DOHH2 (cell line): Measurements from ENCODE around the gene CELF5.

Experiments
- H3F3A ChIP-seq: fragments of 200-600 bp; sonication (generic), shearing (Covaris generic); 2 replicates; pipeline ENCODE4 v1.6.0; 2016; ENCODE audit warnings: antibody characterized with exemption, mild to moderate bottlenecking; ENCODE audit not compliant: control insufficient read depth, insufficient read depth
- H3K27ac ChIP-seq: fragments of 200-600 bp; sonication (generic); 2 replicates; pipeline ENCODE4 v1.5.1; 2014; ENCODE audit warnings: low read depth, mild to moderate bottlenecking, low read length, moderate library complexity
- H3K27me3 ChIP-seq: fragments of 200-600 bp; sonication (generic); 2 replicates; pipeline ENCODE4 v1.6.1; 2014; ENCODE audit warnings: mild to moderate bottlenecking, low read length, mixed read lengths; ENCODE audit not compliant: control insufficient read depth
- H3K36me3 ChIP-seq: fragments of 200-600 bp; sonication (generic); 2 replicates; pipeline ENCODE4 v1.6.1; 2014; ENCODE audit warnings: mild to moderate bottlenecking, low read length, moderate library complexity, mixed read lengths; ENCODE audit not compliant: control insufficient read depth
- H3K4me1 ChIP-seq: fragments of 200-600 bp; sonication (generic); 2 replicates; pipeline ENCODE4 v1.6.1; 2014; ENCODE audit warnings: mild to moderate bottlenecking, low read length, mixed read lengths; ENCODE audit not compliant: control insufficient read depth
- H3K4me2 ChIP-seq: fragments of 200-600 bp; sonication (generic); 2 replicates; pipeline ENCODE4 v1.6.0; 2014; ENCODE audit warnings: mild to moderate bottlenecking, low read length, moderate library complexity
- H3K4me3 ChIP-seq: fragments of 200-600 bp; sonication (generic); 2 replicates; pipeline ENCODE4 v1.5.1; 2014; ENCODE audit warnings: mild to moderate bottlenecking, low read length, mixed read lengths
- H3K79me2 ChIP-seq: fragments of 200-600 bp; sonication (generic); 2 replicates; pipeline ENCODE4 v1.6.1; 2014; ENCODE audit warnings: mild to moderate bottlenecking, low read length, mixed read lengths; ENCODE audit not compliant: control insufficient read depth
- H3K9me2 ChIP-seq: fragments of 200-600 bp; sonication (generic); replicated peaks from 2 replicates; pipeline ENCODE4 v1.6.1; 2014; ENCODE audit warnings: mild to moderate bottlenecking, low read length, mixed read lengths; ENCODE audit not compliant: control insufficient read depth
- H3K9me3 ChIP-seq: fragments of 200-600 bp; sonication (generic); 2 replicates; pipeline ENCODE4 v1.6.1; 2014; ENCODE audit warnings: antibody characterized with exemption, low read length, mixed read lengths; ENCODE audit not compliant: control insufficient read depth, insufficient read depth
- H4K20me1 ChIP-seq: fragments of 200-600 bp; sonication (generic); 2 replicates; pipeline ENCODE4 v1.6.0; 2014; ENCODE audit warnings: low read depth, mild to moderate bottlenecking, antibody characterized with exemption, low read length, moderate library complexity; ENCODE audit not compliant: control insufficient read depth, insufficient read depth
- CTCF ChIP-seq: fragments of 200-600 bp; sonication (generic); IDR thresholded peaks from one replicate; pipeline ENCODE4 v1.5.1; 2014; ENCODE audit warnings: antibody characterized with exemption, mild to moderate bottlenecking, low read depth, low read length; ENCODE audit not compliant: poor library complexity, severe bottlenecking
- EZH2phosphoT487 ChIP-seq: fragments of 200-600 bp; sonication (generic); IDR thresholded peaks from 2 replicates; pipeline ENCODE4 v1.6.1; 2017; ENCODE audit warnings: borderline replicate concordance, mild to moderate bottlenecking, antibody characterized with exemption, low read length, moderate library complexity, mixed read lengths

The CELF5 gene

GRCh38 chr19:3224346-3225168 is at the start of gene CELF5:
CELF5 (plus strand) TSS chr19:3224661; CDS start chr19:3224740, 79 bp downstream.
- TF ChIP-seq CTCF (peak; percentile 36), EZH2phosphoT487 (no peak)
- peak within 1 kb of the TSS; percentile 41; the same call in 1 of the 2 replicates for H3K4me3 ChIP-seq
- no peaks in the 10 kb centered on the region for H3K9me3 ChIP-seq
- peaks cover 21% of the 10 kb centered on the region for H3K27me3 ChIP-seq
- H3K4me2 ChIP-seq, result peak within 1 kb of the TSS; percentile 53; the same call in 1 of the 2 replicates
- H3K36me3 ChIP-seq, result no peaks in the 10 kb centered on the region
- H3K9me2 ChIP-seq, result no peaks in the 10 kb centered on the region
- no peaks in the 10 kb centered on the region; the same call in 1 of the 2 replicates for H4K20me1 ChIP-seq
- no peak within 1 kb of the TSS for H3K27ac ChIP-seq
- peaks cover 10% of the 10 kb centered on the region for H3K4me1 ChIP-seq
- H3K79me2 ChIP-seq, result no peaks in the 10 kb centered on the region
- peaks cover 3% of the 10 kb centered on the region; the same call in 1 of the 2 replicates for H3F3A ChIP-seq

GRCh38 chr19:3175781-3176714 is 48.4 kb upstream of the CELF5 start:
- no peak for TF ChIP-seq EZH2phosphoT487
- TF ChIP-seq CTCF, result no peak
- Histone ChIP-seq H3K27me3 (peaks cover 12% of the 10 kb centered on the region), H3F3A (peaks cover 10% of the 10 kb centered on the region), H3K9me2 (no peaks in the 10 kb centered on the region), H3K4me3 (no peak overlapping the region), H3K36me3 (peaks cover 9% of the 10 kb centered on the region), H3K79me2 (peaks cover 26% of the 10 kb centered on the region), H4K20me1 (no peaks in the 10 kb centered on the region), H3K27ac (no peak overlapping the region), H3K9me3 (no peaks in the 10 kb centered on the region), H3K4me1 (peaks cover 62% of the 10 kb centered on the region), H3K4me2 (no peak overlapping the region)

GRCh38 chr19:3176715-3177501 is 47.6 kb upstream of the CELF5 start:
- Histone ChIP-seq H3K9me3 (no peaks in the 10 kb centered on the region), H3K4me3 (no peak overlapping the region), H3K27me3 (peaks cover 3% of the 10 kb centered on the region), H3K79me2 (peaks cover 33% of the 10 kb centered on the region), H3F3A (peaks cover 11% of the 10 kb centered on the region), H3K27ac (no peak overlapping the region), H3K36me3 (peaks cover 11% of the 10 kb centered on the region), H3K4me2 (no peak overlapping the region), H4K20me1 (no peaks in the 10 kb centered on the region), H3K9me2 (no peaks in the 10 kb centered on the region), H3K4me1 (peaks cover 68% of the 10 kb centered on the region)
- TF ChIP-seq CTCF (no peak), EZH2phosphoT487 (no peak)
